ENCODE measurements around the gene LEMD3. TPM values are rescaled to one million over a fixed set of nuclear protein-coding genes. Genes with fewer than 3 reads are reported as not detected.

Gene LEMD3
- total and polyA plus RNA-seq, 2 of the 8 experiments (the other 6 are each of a cell fraction or from before 2014, with no cell fraction given) = 5.8 to 33.2 TPM

DNA sequence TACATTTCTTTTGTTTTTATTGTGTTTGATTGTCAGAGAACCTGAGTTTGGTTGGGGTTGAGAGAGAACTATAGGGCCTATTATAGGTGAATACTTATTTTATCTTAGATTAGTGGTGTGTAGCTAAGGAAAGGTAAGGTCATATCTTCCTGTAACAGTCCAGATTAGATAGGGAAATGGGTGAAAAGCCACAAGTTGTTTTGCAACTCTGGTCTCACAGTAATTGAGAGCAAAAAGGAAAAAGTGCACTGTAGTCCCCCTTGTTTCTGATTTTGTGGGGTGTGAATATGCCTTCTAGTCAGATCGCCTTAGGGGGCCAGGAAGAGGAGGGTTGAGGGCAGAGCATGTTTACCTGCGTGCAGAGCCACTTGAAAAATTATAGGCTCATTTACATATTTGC lies 118.0 kb downstream of the LEMD3 start:
- Histone ChIP-seq H3K4me3 (ENCODE audit: extremely low read depth in 1 of 4, insufficient read depth in 2 of 4, low read depth in 3 of 4, low read length in 4 of 4) (no peak overlapping the region), H2BK20ac (ENCODE audit: low read length) (no peak overlapping the region), H3K14ac (ENCODE audit: insufficient read length) (no peak overlapping the region), H3K4ac (replicated peaks; ENCODE audit: insufficient read length, low read depth, low read length) (no peak overlapping the region), H3K79me2 (ENCODE audit: control insufficient read depth in 1 of 2, insufficient read depth in 2 of 2, low read length in 2 of 2) (no peaks in the 10 kb centered on the region), H2AFZ (ENCODE audit: low read length) (no peak overlapping the region), H3K9ac (replicated peaks in 1 of 4; ENCODE audit: extremely low read depth in 1 of 4, low read depth in 3 of 4, low read length in 3 of 4) (no peak overlapping the region), H3K36me3 (ENCODE audit: control insufficient read depth in 2 of 4, insufficient read depth in 4 of 4, low read length in 3 of 4) (no peaks in the 10 kb centered on the region), H2BK120ac (replicated peaks; ENCODE audit: low read depth, low read length) (no peak overlapping the region), H4K5ac (ENCODE audit: insufficient read length, low read depth, low read length) (no peak overlapping the region), H2BK12ac (ENCODE audit: low read depth, low read length) (no peak overlapping the region), H3K23me2 (ENCODE audit: low read depth, low read length) (no peaks in the 10 kb centered on the region), H4K91ac (replicated peaks; ENCODE audit: insufficient read length, low read length) (no peak overlapping the region), H2BK15ac (ENCODE audit: low read length) (no peak overlapping the region), H3K9me3 (ENCODE audit: insufficient read depth in 2 of 2, low read depth in 1 of 2, low read length in 1 of 2) (no peaks in the 10 kb centered on the region), H3K56ac (replicated peaks; ENCODE audit: insufficient read length, low read depth, low read length) (no peak overlapping the region), H3K27me3 (replicated peaks in 1 of 4; ENCODE audit: control insufficient read depth in 3 of 4, extremely low read depth in 1 of 4, insufficient read depth in 3 of 4, low read length in 3 of 4) (no peaks in the 10 kb centered on the region; a peak in 1 of 7 replicates), H3K27ac (ENCODE audit: low read depth, low read length) (no peak overlapping the region), H4K8ac (ENCODE audit: extremely low read depth, insufficient read depth, low read length) (no peak overlapping the region), H3K18ac (ENCODE audit: extremely low read depth, low read length) (no peak overlapping the region), H3K23ac (ENCODE audit: insufficient read length) (no peak overlapping the region), H2AK5ac (ENCODE audit: low read depth, low read length) (no peak overlapping the region), H3K4me1 (replicated peaks in 1 of 4; ENCODE audit: control insufficient read depth in 3 of 4, insufficient read depth in 4 of 4, low read length in 3 of 4) (no peaks in the 10 kb centered on the region), H3K4me2 (ENCODE audit: insufficient read depth in 1 of 2, low read depth in 2 of 2, low read length in 2 of 2) (no peak overlapping the region), H2BK5ac (ENCODE audit: low read depth, low read length) (no peak overlapping the region), H3K79me1 (ENCODE audit: low read depth, low read length) (no peaks in the 10 kb centered on the region), H4K20me1 (replicated peaks in 1 of 2; ENCODE audit: control insufficient read depth in 1 of 2, insufficient read depth in 2 of 2, low read length in 2 of 2) (no peaks in the 10 kb centered on the region)
- CTCF ChIA-PET (ENCODE audit: partially characterized antibody) = interaction anchor here (1.2 to 4.3 kb wide), 2 partner anchors 11 to 12 kb away, joined by 5 to 20 read pairs; no protein-coding TSS in a partner anchor
- no peak for FAIRE-seq
- 76% methylated on average over 2 of the region's 2 CpGs; no CpG with 5 or more reads in 1 of the 2 experiments for WGBS, 2 experiments (ENCODE audit: extremely low coverage in 1 of 2, insufficient coverage in 1 of 2, insufficient read length in 1 of 2, insufficient replicate concordance in 2 of 2, low coverage in 1 of 2, low lambda C conversion rate in 2 of 2, missing lambda C conversion rate in 1 of 2)
- TF ChIP-seq TAF7 (optimal IDR thresholded peaks at IDR 0.05; ENCODE audit: borderline replicate concordance, low read depth, low read length) (no peak), MAFK (IDR thresholded peaks at IDR 0.05; ENCODE audit: low read depth, low read length) (no peak), KDM4A (IDR thresholded peaks at IDR 0.05; ENCODE audit: low read depth, low read length, severe bottlenecking) (no peak), GTF2F1 (IDR thresholded peaks at IDR 0.05; ENCODE audit: borderline replicate concordance, low read depth, low read length) (no peak), CBX5 (IDR thresholded peaks at IDR 0.05; ENCODE audit: low read depth, low read length) (no peak)
- DNase-seq (ENCODE audit: low read depth in 1 of 2, low spot score in 2 of 2) = no peak
- POLR2A ChIA-PET (ENCODE audit: partially characterized antibody) = no interaction called here

Data from H1 (cell line).